Liver (tissue), 3 donors: ENCODE measurements around the gene TMTC1.

ENCODE experiments used
- EGR1 ChIP-seq, 2 donors: IDR thresholded peaks; 2 replicates each; pipeline ENCODE4 v1.6.1; 2016 to 2018; ENCODE audit warnings: antibody characterized with exemption in 2 of 2, low read depth in 2 of 2
- GABPA ChIP-seq, 2 donors: IDR thresholded peaks in 1 of 2; conservative IDR thresholded peaks in 1 of 2; 2 replicates each; pipeline ENCODE4 v1.6.1; 2016; ENCODE audit warnings: antibody characterized with exemption in 2 of 2, mild to moderate bottlenecking in 1 of 2, moderate library complexity in 1 of 2
- HNF4A ChIP-seq, 2 donors: conservative IDR thresholded peaks; 2 replicates each; pipeline ENCODE4 v1.6.1; 2016; ENCODE audit warnings: antibody characterized with exemption in 2 of 2, mild to moderate bottlenecking in 2 of 2
- JUND ChIP-seq, 2 donors: IDR thresholded peaks; 2 replicates each; pipeline ENCODE4 v1.6.1; 2016; ENCODE audit warnings: antibody characterized with exemption in 2 of 2
- NR2F2 ChIP-seq: IDR thresholded peaks from 2 replicates; pipeline ENCODE4 v1.6.1; 2016; ENCODE audit warnings: antibody characterized with exemption
- RAD21 ChIP-seq, 2 donors: IDR thresholded peaks; 2 replicates each; pipeline ENCODE4 v1.6.1; 2016; ENCODE audit warnings: antibody characterized with exemption in 2 of 2, mild to moderate bottlenecking in 2 of 2
- SP1 ChIP-seq: IDR thresholded peaks from 2 replicates; pipeline ENCODE4 v1.6.1; 2018; ENCODE audit warnings: antibody characterized with exemption, mild to moderate bottlenecking
- TAF1 ChIP-seq: conservative IDR thresholded peaks from 2 replicates; pipeline ENCODE4 v1.6.1; 2016; ENCODE audit warnings: antibody characterized with exemption, mild to moderate bottlenecking
- YY1 ChIP-seq: IDR thresholded peaks from 2 replicates; pipeline ENCODE4 v1.6.1; 2016; ENCODE audit warnings: antibody characterized with exemption, mild to moderate bottlenecking
- TF ChIP-seq, protein P1 (sequence below): fragments of 150-350 bp; IDR thresholded peaks from 2 replicates; pipeline ENCODE4 v1.5.1; 2017; ENCODE audit warnings: improper control_type of control experiment, low read depth, low read length; ENCODE audit not compliant: missing input control
- TF ChIP-seq, protein P2 (sequence below): IDR thresholded peaks from 2 replicates; pipeline ENCODE4 v1.6.1; 2016; ENCODE audit warnings: antibody characterized with exemption
- TF ChIP-seq, protein P3 (sequence below): IDR thresholded peaks from 2 replicates; pipeline ENCODE4 v1.6.1; 2016; ENCODE audit warnings: antibody characterized with exemption, mild to moderate bottlenecking
- TF ChIP-seq, protein P4 (sequence below): IDR thresholded peaks from 2 replicates; pipeline ENCODE4 v1.6.1; 2016; ENCODE audit warnings: antibody characterized with exemption
- donor health status: healthy.
- donor health status: healthy.

DNA sequence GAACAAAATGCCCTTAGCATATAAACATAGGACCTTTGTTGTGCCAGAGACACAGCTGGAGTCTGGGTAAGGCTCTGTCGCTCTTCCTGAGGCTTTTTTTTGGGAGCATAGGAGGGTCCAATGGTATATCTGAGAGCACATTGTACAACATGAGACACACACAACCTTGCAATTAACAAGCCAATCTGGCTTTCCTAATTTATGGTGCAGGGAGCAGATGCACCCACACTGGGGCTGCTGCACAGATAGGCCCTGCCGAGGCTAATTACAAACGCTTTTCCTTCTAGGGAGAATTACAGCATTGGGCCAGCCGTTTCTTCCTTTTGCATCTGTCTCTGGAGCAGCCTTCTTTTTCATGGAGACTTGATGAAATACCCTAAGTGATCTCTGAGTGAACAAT lies 211.3 kb downstream of the TMTC1 start:
- TF ChIP-seq, protein P1, sequence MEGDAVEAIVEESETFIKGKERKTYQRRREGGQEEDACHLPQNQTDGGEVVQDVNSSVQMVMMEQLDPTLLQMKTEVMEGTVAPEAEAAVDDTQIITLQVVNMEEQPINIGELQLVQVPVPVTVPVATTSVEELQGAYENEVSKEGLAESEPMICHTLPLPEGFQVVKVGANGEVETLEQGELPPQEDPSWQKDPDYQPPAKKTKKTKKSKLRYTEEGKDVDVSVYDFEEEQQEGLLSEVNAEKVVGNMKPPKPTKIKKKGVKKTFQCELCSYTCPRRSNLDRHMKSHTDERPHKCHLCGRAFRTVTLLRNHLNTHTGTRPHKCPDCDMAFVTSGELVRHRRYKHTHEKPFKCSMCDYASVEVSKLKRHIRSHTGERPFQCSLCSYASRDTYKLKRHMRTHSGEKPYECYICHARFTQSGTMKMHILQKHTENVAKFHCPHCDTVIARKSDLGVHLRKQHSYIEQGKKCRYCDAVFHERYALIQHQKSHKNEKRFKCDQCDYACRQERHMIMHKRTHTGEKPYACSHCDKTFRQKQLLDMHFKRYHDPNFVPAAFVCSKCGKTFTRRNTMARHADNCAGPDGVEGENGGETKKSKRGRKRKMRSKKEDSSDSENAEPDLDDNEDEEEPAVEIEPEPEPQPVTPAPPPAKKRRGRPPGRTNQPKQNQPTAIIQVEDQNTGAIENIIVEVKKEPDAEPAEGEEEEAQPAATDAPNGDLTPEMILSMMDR: no peak
- TF ChIP-seq GABPA (IDR thresholded peaks at IDR 0.05 in 1 of 2, conservative IDR thresholded peaks at IDR 0.05 in 1 of 2): no peak
- TF ChIP-seq RAD21 (IDR thresholded peaks at IDR 0.05): no peak
- TF ChIP-seq, protein P2, sequence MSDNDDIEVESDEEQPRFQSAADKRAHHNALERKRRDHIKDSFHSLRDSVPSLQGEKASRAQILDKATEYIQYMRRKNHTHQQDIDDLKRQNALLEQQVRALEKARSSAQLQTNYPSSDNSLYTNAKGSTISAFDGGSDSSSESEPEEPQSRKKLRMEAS: no peak
- no peak for TF ChIP-seq TAF1
- TF ChIP-seq, protein P3, sequence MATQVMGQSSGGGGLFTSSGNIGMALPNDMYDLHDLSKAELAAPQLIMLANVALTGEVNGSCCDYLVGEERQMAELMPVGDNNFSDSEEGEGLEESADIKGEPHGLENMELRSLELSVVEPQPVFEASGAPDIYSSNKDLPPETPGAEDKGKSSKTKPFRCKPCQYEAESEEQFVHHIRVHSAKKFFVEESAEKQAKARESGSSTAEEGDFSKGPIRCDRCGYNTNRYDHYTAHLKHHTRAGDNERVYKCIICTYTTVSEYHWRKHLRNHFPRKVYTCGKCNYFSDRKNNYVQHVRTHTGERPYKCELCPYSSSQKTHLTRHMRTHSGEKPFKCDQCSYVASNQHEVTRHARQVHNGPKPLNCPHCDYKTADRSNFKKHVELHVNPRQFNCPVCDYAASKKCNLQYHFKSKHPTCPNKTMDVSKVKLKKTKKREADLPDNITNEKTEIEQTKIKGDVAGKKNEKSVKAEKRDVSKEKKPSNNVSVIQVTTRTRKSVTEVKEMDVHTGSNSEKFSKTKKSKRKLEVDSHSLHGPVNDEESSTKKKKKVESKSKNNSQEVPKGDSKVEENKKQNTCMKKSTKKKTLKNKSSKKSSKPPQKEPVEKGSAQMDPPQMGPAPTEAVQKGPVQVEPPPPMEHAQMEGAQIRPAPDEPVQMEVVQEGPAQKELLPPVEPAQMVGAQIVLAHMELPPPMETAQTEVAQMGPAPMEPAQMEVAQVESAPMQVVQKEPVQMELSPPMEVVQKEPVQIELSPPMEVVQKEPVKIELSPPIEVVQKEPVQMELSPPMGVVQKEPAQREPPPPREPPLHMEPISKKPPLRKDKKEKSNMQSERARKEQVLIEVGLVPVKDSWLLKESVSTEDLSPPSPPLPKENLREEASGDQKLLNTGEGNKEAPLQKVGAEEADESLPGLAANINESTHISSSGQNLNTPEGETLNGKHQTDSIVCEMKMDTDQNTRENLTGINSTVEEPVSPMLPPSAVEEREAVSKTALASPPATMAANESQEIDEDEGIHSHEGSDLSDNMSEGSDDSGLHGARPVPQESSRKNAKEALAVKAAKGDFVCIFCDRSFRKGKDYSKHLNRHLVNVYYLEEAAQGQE: no peak
- TF ChIP-seq YY1: no peak
- TF ChIP-seq HNF4A (conservative IDR thresholded peaks at IDR 0.05): no peak
- no peak for TF ChIP-seq JUND (IDR thresholded peaks at IDR 0.05)
- TF ChIP-seq, protein P4, sequence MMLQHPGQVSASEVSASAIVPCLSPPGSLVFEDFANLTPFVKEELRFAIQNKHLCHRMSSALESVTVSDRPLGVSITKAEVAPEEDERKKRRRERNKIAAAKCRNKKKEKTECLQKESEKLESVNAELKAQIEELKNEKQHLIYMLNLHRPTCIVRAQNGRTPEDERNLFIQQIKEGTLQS: no peak
- TF ChIP-seq SP1: no peak
- TF ChIP-seq EGR1 (IDR thresholded peaks at IDR 0.05; ENCODE audit: low read depth in 2 of 2): no peak
- TF ChIP-seq NR2F2: no peak
